Stimulated activated CD4-positive, alpha-beta T cell treated with anti-CD3 and anti-CD28 coated beads, TNF-alpha, amount 100 ng/mL, for 4 hours (primary cell): ENCODE results near the gene TMEM132D.

Experiments
- DNase-seq, 3 experiments: peaks; one replicate each; pipeline ENCODE4 v3.0.0-alpha.2; 2020; ENCODE audit warnings: low read depth in 3 of 3

The TMEM132D gene

GRCh38 chr12:129534966-129535750 is 368.7 kb downstream of the TMEM132D start:
- DNase-seq = no peak

GRCh38 chr12:129532707-129533499 is 370.9 kb downstream of the TMEM132D start:
- no peak for DNase-seq

GRCh38 chr12:129532082-129532481 is 371.7 kb downstream of the TMEM132D start:
- no peak for DNase-seq

- no peak for DNase-seq
These were observed 372.8 kb downstream of the TMEM132D start for GRCh38 chr12:129530984-129531383.

DNA sequence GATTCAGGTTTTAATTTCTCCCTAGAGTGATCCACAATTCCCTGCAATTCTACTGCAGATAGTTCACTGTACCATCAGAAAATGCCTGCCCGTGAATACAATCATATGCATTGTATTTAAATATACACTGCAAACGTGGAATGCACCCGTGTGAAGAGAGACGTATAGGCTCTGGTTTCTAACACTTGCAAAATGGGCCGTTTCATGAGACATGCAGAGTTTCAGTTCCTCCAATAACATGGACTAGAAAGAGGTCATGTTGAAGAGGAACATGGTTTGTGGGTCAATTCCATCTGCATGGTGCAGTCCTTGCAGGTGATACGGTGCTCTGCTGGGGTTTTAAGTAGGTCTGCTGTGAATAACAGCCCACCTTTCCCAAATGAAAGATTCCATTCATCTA is 373.3 kb downstream of the TMEM132D start:
- no peak for DNase-seq

DNA sequence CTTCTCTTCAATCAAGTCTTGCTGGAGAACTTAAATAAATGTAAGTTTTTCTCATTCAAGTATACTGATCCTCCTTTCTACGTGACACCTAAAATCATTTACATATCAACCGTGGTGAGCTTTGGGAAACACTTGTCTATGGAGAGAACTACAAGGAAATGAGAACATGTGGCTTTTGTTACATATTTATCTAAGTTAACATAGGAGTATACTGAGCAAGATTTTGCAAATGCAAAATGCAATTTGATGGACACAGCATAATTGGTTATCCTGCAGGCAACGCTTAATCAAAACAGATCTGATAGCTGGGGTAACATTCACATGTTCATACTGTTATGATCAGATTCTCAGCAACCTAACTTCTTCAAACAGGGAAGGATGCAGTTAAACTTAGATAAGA is 376.3 kb downstream of the TMEM132D start:
- DNase-seq = no peak

GRCh38 chr12:129523621-129524020 is 380.2 kb downstream of the TMEM132D start:
- no peak for DNase-seq

- no peak for DNase-seq
These were observed 383.1 kb downstream of the TMEM132D start for GRCh38 chr12:129520739-129521138.

- no peak for DNase-seq
These were observed 400.0 kb downstream of the TMEM132D start for GRCh38 chr12:129503802-129504201.

DNA sequence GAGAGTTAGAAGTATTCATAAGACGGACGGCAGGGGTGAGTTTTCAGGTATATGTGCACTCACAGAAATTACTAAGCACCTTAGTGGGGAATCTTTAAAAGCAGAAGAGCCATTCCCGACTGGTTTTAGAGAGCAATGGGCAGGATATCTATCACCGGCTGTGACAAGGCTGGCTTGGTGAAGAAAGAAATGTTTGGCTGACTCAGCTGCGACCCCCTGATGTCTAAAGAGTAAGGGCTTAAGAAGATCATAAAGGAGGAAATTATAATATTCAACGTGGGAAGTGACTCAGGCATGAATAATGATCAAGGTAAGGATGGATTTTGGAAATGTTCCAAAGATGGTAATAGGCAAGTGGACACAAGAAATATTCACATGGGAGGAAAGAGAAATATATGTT is 407.6 kb downstream of the TMEM132D start:
- DNase-seq = no peak

DNA sequence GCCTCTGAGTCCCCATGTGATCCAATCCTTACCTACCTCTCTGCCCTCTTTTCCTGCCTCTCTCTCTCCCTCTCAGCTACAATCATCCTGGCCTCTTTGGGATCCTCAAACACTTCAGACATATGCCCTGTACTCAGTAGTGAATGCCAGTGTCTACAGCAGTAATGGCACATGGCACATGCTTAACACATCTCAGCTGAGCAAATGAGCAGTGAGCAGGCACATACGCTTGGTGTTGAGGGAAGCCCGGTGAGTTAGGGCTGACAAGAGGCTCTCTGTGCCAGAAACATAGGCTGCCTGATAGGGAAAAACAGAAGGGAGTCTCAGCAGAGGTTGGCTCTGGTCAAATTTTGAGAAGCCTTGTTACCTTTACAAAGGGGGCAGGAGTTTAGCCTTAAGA is 409.1 kb downstream of the TMEM132D start:
- DNase-seq = no peak

GRCh38 chr12:129494260-129494659 is 409.6 kb downstream of the TMEM132D start:
- DNase-seq = no peak

- DNase-seq = no peak
These were observed 414.6 kb downstream of the TMEM132D start for GRCh38 chr12:129489100-129489676.

GRCh38 chr12:129486931-129487330 is 416.9 kb downstream of the TMEM132D start:
- no peak for DNase-seq

GRCh38 chr12:129483111-129483893 is 420.5 kb downstream of the TMEM132D start:
- no peak for DNase-seq

DNA sequence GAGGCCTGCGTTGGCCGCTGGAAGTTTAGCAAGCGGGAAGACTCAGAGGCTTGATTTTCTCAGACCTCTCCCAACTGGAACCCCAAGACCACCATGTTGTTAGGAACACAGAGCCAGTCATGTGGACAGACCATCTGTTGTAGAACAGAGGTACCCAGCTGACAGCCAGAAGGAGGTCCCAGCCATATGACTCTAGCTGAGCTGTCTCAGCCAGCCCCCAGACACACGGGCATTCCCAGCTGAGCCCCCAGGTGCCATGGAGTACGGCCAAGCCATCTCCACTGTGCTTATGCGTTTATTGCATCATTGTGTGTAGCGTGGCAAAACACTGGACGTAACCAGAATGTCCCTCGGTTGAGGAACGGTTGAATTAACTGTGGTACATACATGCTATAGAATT is 421.9 kb downstream of the TMEM132D start:
- DNase-seq = no peak

DNA sequence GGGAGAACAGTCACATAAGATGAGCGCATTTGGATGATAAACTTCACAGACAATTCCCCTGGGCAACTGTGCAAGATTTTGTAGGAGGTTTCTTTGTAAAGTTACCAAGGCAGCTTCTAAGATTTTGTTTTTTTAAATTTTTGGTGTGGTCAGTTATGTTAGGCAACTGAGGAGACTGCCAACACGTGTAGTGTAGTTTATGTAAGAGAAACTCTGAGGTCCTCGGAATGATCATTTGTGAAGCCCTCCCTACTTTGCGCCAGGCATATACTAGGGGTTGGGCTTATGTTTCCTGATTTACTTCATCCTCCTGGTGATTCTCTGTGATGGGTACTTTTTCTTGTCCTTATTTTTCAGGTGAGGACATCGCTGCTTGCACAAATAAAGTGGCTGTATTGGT is 433.6 kb downstream of the TMEM132D start:
- no peak for DNase-seq

DNA sequence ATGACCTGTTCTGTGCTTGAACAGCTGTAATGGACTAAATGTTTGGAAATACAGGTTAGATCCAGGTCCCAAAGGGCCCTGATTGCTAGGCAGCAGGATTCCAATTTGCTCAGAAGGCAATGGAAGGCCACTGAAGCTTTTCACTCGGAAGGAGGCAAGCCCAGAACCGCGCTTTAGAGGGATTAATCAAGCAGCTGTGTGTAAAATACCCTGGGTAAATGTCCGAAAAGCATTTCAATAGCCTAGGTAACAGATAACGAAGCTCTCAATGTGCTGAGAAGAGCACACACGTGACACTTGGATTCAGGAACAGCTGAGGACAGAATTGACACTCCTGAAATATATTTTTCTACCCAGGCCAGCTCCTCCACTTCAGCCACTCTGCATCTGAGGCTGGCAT is 436.1 kb downstream of the TMEM132D start:
- no peak for DNase-seq

DNA sequence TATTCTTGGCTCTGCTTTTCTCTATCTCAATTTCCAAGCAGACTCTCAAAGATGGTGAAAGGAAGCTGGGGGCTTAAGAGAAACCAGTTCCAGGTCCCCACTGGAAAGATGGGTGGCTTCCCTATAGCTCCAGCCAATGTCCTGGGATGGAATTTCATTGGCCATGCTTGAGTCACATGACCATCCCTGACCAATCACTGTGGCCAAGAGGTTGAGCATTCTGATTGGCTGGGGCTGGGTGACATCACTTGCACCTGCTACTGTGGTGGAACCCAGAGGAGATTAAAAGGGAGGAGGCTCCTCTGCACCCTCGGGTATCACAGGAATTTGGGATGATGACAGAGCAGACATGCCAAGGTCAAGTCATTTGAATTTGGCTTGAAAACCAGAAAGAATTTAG is 436.5 kb downstream of the TMEM132D start:
- DNase-seq = no peak

GRCh38 chr12:129466499-129466898 is 437.3 kb downstream of the TMEM132D start:
- DNase-seq = no peak

DNA sequence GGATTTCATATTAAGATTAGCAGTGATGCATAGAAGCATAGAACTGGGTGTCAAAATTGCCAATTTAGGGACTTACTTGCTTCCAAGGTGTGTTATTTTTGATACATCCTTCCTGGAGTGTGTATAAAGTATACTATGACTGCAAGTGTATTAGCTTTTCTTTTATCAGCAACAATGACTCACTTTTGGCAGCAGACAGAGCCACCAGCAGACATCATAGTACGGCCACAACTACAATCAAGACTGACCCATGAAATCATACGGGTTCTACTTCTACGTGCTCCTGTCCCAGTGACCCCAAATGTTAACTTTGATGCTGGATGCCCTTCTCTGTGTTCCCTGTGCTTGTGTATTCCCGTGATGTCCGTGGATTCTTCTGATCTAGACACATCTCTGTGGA is 443.9 kb downstream of the TMEM132D start:
- DNase-seq = no peak

GRCh38 chr12:129446696-129447095 is 457.1 kb downstream of the TMEM132D start:
- DNase-seq = no peak
